H1 (cell line): ENCODE measurements around the gene GOLGB1. TPM values are rescaled to one million over a fixed set of nuclear protein-coding genes. Genes with fewer than 3 reads are reported as not detected.

Source experiments
- CTCF ChIA-PET: fragments of 300-600 bp; sonication (Branson Sonifier 250); formaldehyde crosslinking; loops from one replicate; lab custom pipeline; 2021; ENCODE audit not compliant: partially characterized antibody; lab: Charles Lee
- POLR2A ChIA-PET: fragments of 300-600 bp; sonication (Branson Sonifier 250); formaldehyde crosslinking; loops from one replicate; lab custom pipeline; 2021; ENCODE audit warnings: inconsistent platforms; ENCODE audit not compliant: partially characterized antibody; lab: Charles Lee
- DNase-seq, 2 experiments: peaks; one replicate each; pipeline versions ENCODE4 v3.0.0 to v3.0.0-alpha.2; 2010 to 2022; ENCODE audit warnings: low spot score in 2 of 2, low read depth in 1 of 2, mixed read lengths in 1 of 2
- FAIRE-seq: peaks from 2 replicates; lab custom pipeline; 2011; peaks lifted over from hg19 to GRCh38; lab: Jason Lieb, UNC
- H2AFZ ChIP-seq: 2 replicates; pipeline ENCODE4 v1.8.1; 2012; ENCODE audit warnings: low read length, inconsistent platforms
- H2AK5ac ChIP-seq: 2 replicates; pipeline ENCODE4 v1.6.1; 2013; ENCODE audit warnings: low read depth, low read length
- H2BK120ac ChIP-seq: replicated peaks from 2 replicates; pipeline ENCODE3; 2013; ENCODE audit warnings: low read depth, low read length, inconsistent platforms
- H2BK12ac ChIP-seq: 2 replicates; pipeline ENCODE4 v1.6.1; 2013; ENCODE audit warnings: low read depth, low read length
- H2BK15ac ChIP-seq: 2 replicates; pipeline ENCODE4 v1.6.1; 2013; ENCODE audit warnings: low read length
- H2BK20ac ChIP-seq: 2 replicates; pipeline ENCODE4 v1.6.1; 2013; ENCODE audit warnings: low read length
- H2BK5ac ChIP-seq: 2 replicates; pipeline ENCODE4 v1.6.1; 2013; ENCODE audit warnings: low read depth, low read length
- H3K14ac ChIP-seq: 2 replicates; pipeline ENCODE4 v1.6.1; 2013; ENCODE audit warnings: inconsistent platforms; ENCODE audit not compliant: insufficient read length
- H3K18ac ChIP-seq: 2 replicates; pipeline ENCODE4 v1.6.1; 2013; ENCODE audit warnings: low read length; ENCODE audit errors: extremely low read depth
- H3K23ac ChIP-seq: 2 replicates; pipeline ENCODE4 v1.6.1; 2013; ENCODE audit warnings: inconsistent platforms; ENCODE audit not compliant: insufficient read length
- H3K23me2 ChIP-seq: 2 replicates; pipeline ENCODE4 v1.6.1; 2013; ENCODE audit warnings: low read depth, low read length
- H3K27ac ChIP-seq: 2 replicates; pipeline ENCODE4 v1.6.1; 2011; ENCODE audit warnings: low read depth, low read length, inconsistent platforms
- H3K27me3 ChIP-seq, 4 experiments: replicated peaks in 1 of 4; 1 replicate in 1 of 4; 2 replicates in 3 of 4; pipeline versions ENCODE4 v1.6.1 to v1.8.1; 2011 to 2013; ENCODE audit warnings: low read length in 3 of 4, mild to moderate bottlenecking in 3 of 4, inconsistent platforms in 2 of 4, mixed read lengths in 2 of 4, moderate library complexity in 1 of 4; ENCODE audit not compliant: control insufficient read depth in 3 of 4, insufficient read depth in 3 of 4; ENCODE audit errors: extremely low read depth in 1 of 4
- H3K36me3 ChIP-seq, 4 experiments: 2 replicates each; pipeline versions ENCODE4 v1.6.1 to v1.8.1; 2011 to 2013; ENCODE audit warnings: mild to moderate bottlenecking in 4 of 4, low read length in 3 of 4, moderate library complexity in 2 of 4, control low read depth in 1 of 4, inconsistent platforms in 1 of 4; ENCODE audit not compliant: insufficient read depth in 4 of 4, control insufficient read depth in 2 of 4
- H3K4ac ChIP-seq: replicated peaks from 2 replicates; pipeline ENCODE3; 2013; ENCODE audit warnings: low read length, low read depth, mixed read lengths, inconsistent platforms; ENCODE audit not compliant: insufficient read length
- H3K4me1 ChIP-seq, 4 experiments: replicated peaks in 1 of 4; 1 replicate in 1 of 4; 2 replicates in 3 of 4; pipeline versions ENCODE4 v1.6.1 to v1.8.1; 2011 to 2013; ENCODE audit warnings: low read length in 3 of 4, inconsistent platforms in 2 of 4, mixed read lengths in 1 of 4; ENCODE audit not compliant: insufficient read depth in 4 of 4, control insufficient read depth in 3 of 4
- H3K4me2 ChIP-seq, 2 experiments: 2 replicates each; pipeline versions ENCODE4 v1.6.1 to v1.8.1; 2011 to 2013; ENCODE audit warnings: low read depth in 2 of 2, low read length in 2 of 2, control low read depth in 1 of 2, inconsistent platforms in 1 of 2, mild to moderate bottlenecking in 1 of 2; ENCODE audit not compliant: insufficient read depth in 1 of 2
- H3K4me3 ChIP-seq, 4 experiments: fragments of 200-600, 300-600 bp in 1 of 4; sonication (generic), shearing (Covaris generic), sonication (Bioruptor Twin) in 1 of 4; 2 replicates each; pipeline versions ENCODE4 v1.5.1 to v1.8.1; 2011 to 2016; ENCODE audit warnings: low read length in 4 of 4, low read depth in 3 of 4, control low read depth in 2 of 4, inconsistent platforms in 2 of 4, mild to moderate bottlenecking in 2 of 4, mixed read lengths in 1 of 4, moderate library complexity in 1 of 4; ENCODE audit not compliant: insufficient read depth in 2 of 4; ENCODE audit errors: extremely low read depth in 1 of 4
- H3K56ac ChIP-seq: replicated peaks from 2 replicates; pipeline ENCODE3; 2013; ENCODE audit warnings: low read depth, mild to moderate bottlenecking, mixed read lengths, low read length, inconsistent platforms; ENCODE audit not compliant: insufficient read length
- H3K79me1 ChIP-seq: 2 replicates; pipeline ENCODE4 v1.6.1; 2013; ENCODE audit warnings: low read depth, low read length, control low read depth
- H3K79me2 ChIP-seq, 2 experiments: 2 replicates each; pipeline versions ENCODE4 v1.6.1 to v1.8.1; 2012 to 2013; ENCODE audit warnings: low read length in 2 of 2, mild to moderate bottlenecking in 2 of 2, inconsistent platforms in 1 of 2; ENCODE audit not compliant: insufficient read depth in 2 of 2, control insufficient read depth in 1 of 2
- H3K9ac ChIP-seq, 4 experiments: replicated peaks in 1 of 4; 1 replicate in 1 of 4; 2 replicates in 3 of 4; pipeline versions ENCODE4 v1.6.1 to v1.8.1; 2011 to 2013; ENCODE audit warnings: low read depth in 3 of 4, low read length in 3 of 4, control low read depth in 2 of 4, mild to moderate bottlenecking in 2 of 4, moderate library complexity in 2 of 4, inconsistent platforms in 1 of 4; ENCODE audit errors: extremely low read depth in 1 of 4
- H3K9me3 ChIP-seq, 2 experiments: 2 replicates each; pipeline versions ENCODE4 v1.6.1 to v1.8.1; 2012 to 2013; ENCODE audit warnings: mild to moderate bottlenecking in 2 of 2, moderate library complexity in 2 of 2, control low read depth in 1 of 2, inconsistent platforms in 1 of 2, low read depth in 1 of 2, low read length in 1 of 2, mixed read lengths in 1 of 2; ENCODE audit not compliant: insufficient read depth in 2 of 2
- H4K20me1 ChIP-seq, 2 experiments: replicated peaks in 1 of 2; 2 replicates each; pipeline versions ENCODE3 to v1.8.1; 2011 to 2013; ENCODE audit warnings: inconsistent platforms in 2 of 2, low read length in 2 of 2, mild to moderate bottlenecking in 1 of 2; ENCODE audit not compliant: insufficient read depth in 2 of 2, control insufficient read depth in 1 of 2
- H4K5ac ChIP-seq: 2 replicates; pipeline ENCODE4 v1.6.1; 2013; ENCODE audit warnings: low read length, low read depth, mixed read lengths, inconsistent platforms; ENCODE audit not compliant: insufficient read length
- H4K8ac ChIP-seq: 2 replicates; pipeline ENCODE4 v1.8.0; 2013; ENCODE audit warnings: mild to moderate bottlenecking, moderate library complexity, low read length, inconsistent platforms; ENCODE audit not compliant: insufficient read depth; ENCODE audit errors: extremely low read depth
- H4K91ac ChIP-seq: replicated peaks from 2 replicates; pipeline ENCODE3; 2013; ENCODE audit warnings: low read length, mixed read lengths, inconsistent platforms; ENCODE audit not compliant: insufficient read length
- BRCA1 ChIP-seq: IDR thresholded peaks from 2 replicates; pipeline ENCODE4 v1.6.1; 2012; ENCODE audit warnings: low read depth, low read length, improper control_type of control experiment
- CEBPB ChIP-seq: IDR thresholded peaks from 2 replicates; pipeline ENCODE4 v1.6.1; 2012; ENCODE audit warnings: low read depth, low read length
- HDAC6 ChIP-seq: IDR thresholded peaks from one replicate; pipeline ENCODE4 v1.7.1; 2012; ENCODE audit warnings: low read depth, mild to moderate bottlenecking, inconsistent platforms, low read length, moderate library complexity
- MAFK ChIP-seq: IDR thresholded peaks from 2 replicates; pipeline ENCODE4 v1.6.1; 2012; ENCODE audit warnings: low read depth, mild to moderate bottlenecking, improper control_type of control experiment, low read length
- RXRA ChIP-seq: IDR thresholded peaks from 2 replicates; pipeline ENCODE4 v1.6.1; 2011; ENCODE audit warnings: low read depth, mild to moderate bottlenecking, low read length, moderate library complexity; ENCODE audit not compliant: insufficient read depth
- TAF1 ChIP-seq: IDR thresholded peaks from 2 replicates; pipeline ENCODE4 v1.6.1; 2011; ENCODE audit warnings: mild to moderate bottlenecking, low read depth, low read length
- TBP ChIP-seq: IDR thresholded peaks from 2 replicates; pipeline ENCODE4 v1.6.1; 2011; ENCODE audit warnings: low read depth, low read length, improper control_type of control experiment
- WGBS, 2 experiments: shearing (Covaris generic) in 1 of 2; methylation state at CpG; one replicate each; pipeline versions ENCODE4 v1.1.6 to v1.1.7; 2013 to 2015; ENCODE audit warnings: low lambda C conversion rate in 2 of 2, mixed read lengths in 2 of 2, inconsistent platforms in 1 of 2, low coverage in 1 of 2, missing lambda C conversion rate in 1 of 2; ENCODE audit not compliant: insufficient replicate concordance in 2 of 2, insufficient coverage in 1 of 2, insufficient read length in 1 of 2; ENCODE audit errors: extremely low coverage in 1 of 2, missing lambda C conversion rate in 1 of 2; 5-methylcytosine and 5-hydroxymethylcytosine counted together
- polyA plus RNA-seq, 7 experiments: library from polyadenylated mRNA; depleted of rRNA in 3 of 7; stranded (reverse) in 5 of 7; unstranded in 2 of 7; fragments of >200 nt in 5 of 7; fragments of 200-250 nt in 2 of 7; gene quantifications; 1 replicate in 5 of 7; 2 replicates in 1 of 7; 4 replicates in 1 of 7; pipeline versions ENCODE4 v1.2.1 to v1.2.3, GENCODE V29; 2011 to 2013; ENCODE audit warnings: missing spikeins in 2 of 7, mixed read lengths in 2 of 7
- total RNA-seq: library from RNA; stranded (reverse); fragmentation: NEBNext Ultra II Directional; extraction: Animal tissue kit (Norgen Biotek cat#: 25700); gene quantifications from 2 replicates; pipeline ENCODE4 v1.2.1, GENCODE V29; 2021

The GOLGB1 gene
- total and polyA plus RNA-seq, 2 of the 8 experiments (the other 6 are each of a cell fraction or from before 2014, with no cell fraction given) = 5.9 to 28.5 TPM

DNA sequence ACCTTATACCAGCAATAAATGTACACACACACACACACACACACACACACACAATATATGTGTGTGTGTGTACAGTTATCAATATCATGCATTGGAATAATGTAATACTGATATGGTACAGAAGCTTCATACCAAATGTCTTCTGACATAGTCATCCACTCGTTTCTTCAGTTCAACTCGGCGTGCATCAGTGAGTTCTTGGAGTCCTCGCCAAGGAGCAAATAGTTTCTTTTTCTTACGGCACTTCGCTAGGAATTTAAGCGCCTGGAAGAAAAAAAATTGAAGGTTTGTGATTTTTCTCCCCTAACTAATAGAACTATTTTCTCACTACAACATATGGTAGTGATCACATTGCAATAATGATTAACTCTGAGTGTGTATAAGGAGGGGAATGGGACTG lies 32.1 kb upstream of the GOLGB1 start:
- Histone ChIP-seq H3K27ac (no peak overlapping the region), H3K4me2 (no peak overlapping the region), H4K5ac (no peak overlapping the region), H2BK12ac (no peak overlapping the region), H3K79me1 (no peaks in the 10 kb centered on the region), H2BK15ac (no peak overlapping the region), H3K18ac (no peak overlapping the region), H4K91ac (no peak overlapping the region), H2BK120ac (no peak overlapping the region), H3K79me2 (no peaks in the 10 kb centered on the region), H3K4ac (no peak overlapping the region), H2BK5ac (no peak overlapping the region), H3K36me3 (peaks cover 0 to 49% (median 18%) of the 10 kb centered on the region in 4 experiments; a peak in 5 of 8 replicates), H2AK5ac (no peak overlapping the region), H3K56ac (no peak overlapping the region), H3K14ac (no peak overlapping the region), H3K4me3 (no peak overlapping the region), H3K23me2 (no peaks in the 10 kb centered on the region), H2AFZ (no peak overlapping the region), H3K4me1 (no peaks in the 10 kb centered on the region), H3K27me3 (no peaks in the 10 kb centered on the region), H3K9ac (no peak overlapping the region), H4K20me1 (no peaks in the 10 kb centered on the region), H3K9me3 (no peaks in the 10 kb centered on the region), H2BK20ac (no peak overlapping the region), H3K23ac (no peak overlapping the region), H4K8ac (no peak overlapping the region)
- ChIA-PET POLR2A (no interaction called here), CTCF (no interaction called here)
- DNase-seq = no peak
- FAIRE-seq = no peak
- 94% methylated on average over 7 of the region's 7 CpGs; no CpG with 5 or more reads in 1 of the 2 experiments for WGBS, 2 experiments
- TF ChIP-seq MAFK = no peak
- no peak for TF ChIP-seq CEBPB
- TF ChIP-seq TBP = no peak
- no peak for TF ChIP-seq BRCA1
- TF ChIP-seq HDAC6 = no peak
- TF ChIP-seq RXRA = no peak
- TF ChIP-seq TAF1 = no peak
